Bronchial epithelial cell (primary cell): Measurements from ENCODE around the gene ZNF677. TPM values are rescaled to one million over a fixed set of nuclear protein-coding genes. Genes with fewer than 3 reads are reported as not detected.
A peak's percentile ranks its signal among the peaks of the same experiment; 100 is the strongest.
"Not testable (repeated sequence)": the region's sequence is repeated elsewhere in the genome, so short reads cannot be mapped to it uniquely, and the experiment has no call there.

ENCODE experiments used
- DNase-seq: peaks from one replicate; pipeline ENCODE4 v3.0.0-alpha.2; 2010; ENCODE audit warnings: low read depth
- FAIRE-seq: peaks from 2 replicates; lab custom pipeline; 2011; peaks lifted over from hg19 to GRCh38; lab: Jason Lieb, UNC
- H3K27me3 ChIP-seq: 2 replicates; pipeline ENCODE4 v1.5.1; 2011; ENCODE audit warnings: low read length; ENCODE audit not compliant: control insufficient read depth, insufficient read depth
- H3K36me3 ChIP-seq: 2 replicates; pipeline ENCODE4 v1.5.1; 2011; ENCODE audit warnings: low read length; ENCODE audit not compliant: control insufficient read depth, insufficient read depth
- H3K4me3 ChIP-seq: 2 replicates; pipeline ENCODE4 v1.5.1; 2011; ENCODE audit warnings: mild to moderate bottlenecking, low read depth, low read length, control low read depth
- CTCF ChIP-seq: IDR thresholded peaks from 2 replicates; pipeline ENCODE4 v1.5.1; 2011; ENCODE audit warnings: mild to moderate bottlenecking, moderate library complexity, low read length, control low read depth, inconsistent platforms; ENCODE audit not compliant: insufficient read depth, severe bottlenecking
- total RNA-seq: library from RNA; depleted of rRNA; stranded (reverse); fragments of >200 nt; gene quantifications from 2 replicates; pipeline ENCODE4 v1.2.1, GENCODE V29; 2014

The ZNF677 gene
- total RNA-seq, 1 donor from 2014 or later, result 8.4 TPM

DNA sequence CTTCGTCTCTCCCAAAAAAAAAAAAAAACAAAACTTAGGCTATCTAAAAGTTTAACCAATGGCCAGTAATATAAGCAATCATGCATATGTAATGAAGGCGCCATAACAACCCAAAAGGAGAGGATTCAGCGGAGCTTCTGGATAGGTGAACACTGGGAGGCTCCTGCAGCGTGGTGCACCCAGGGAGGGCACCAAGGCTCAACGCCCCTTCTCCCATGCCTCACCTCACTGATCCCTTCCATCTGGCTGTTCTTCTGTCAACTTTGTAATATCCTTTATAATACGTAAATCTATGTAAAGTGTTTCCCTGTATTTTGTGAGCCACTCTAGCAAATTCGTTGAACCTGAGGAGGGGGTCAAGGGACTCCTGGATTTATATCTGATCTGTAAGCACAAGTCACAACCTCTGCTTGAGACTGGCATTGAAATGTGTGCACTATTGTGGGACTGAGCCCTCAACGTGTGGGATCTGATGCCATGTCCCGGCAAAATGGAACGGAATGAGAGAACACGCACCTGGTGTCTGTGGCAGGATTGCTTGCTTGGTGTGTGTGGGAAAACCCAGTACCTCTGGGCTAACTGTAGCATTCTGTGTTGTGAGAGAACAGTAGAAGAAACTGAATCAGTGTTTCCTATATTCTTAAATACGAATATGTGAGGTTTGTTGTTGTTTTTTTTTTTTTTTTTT lies 61.0 kb downstream of the ZNF677 start:
- DNase-seq, result no peak
- TF ChIP-seq CTCF, result no peak
- Histone ChIP-seq H3K4me3 (peak overlapping the region; percentile 81), H3K36me3 (no peaks in the 10 kb centered on the region), H3K27me3 (no peaks in the 10 kb centered on the region)
- no peak for FAIRE-seq

DNA sequence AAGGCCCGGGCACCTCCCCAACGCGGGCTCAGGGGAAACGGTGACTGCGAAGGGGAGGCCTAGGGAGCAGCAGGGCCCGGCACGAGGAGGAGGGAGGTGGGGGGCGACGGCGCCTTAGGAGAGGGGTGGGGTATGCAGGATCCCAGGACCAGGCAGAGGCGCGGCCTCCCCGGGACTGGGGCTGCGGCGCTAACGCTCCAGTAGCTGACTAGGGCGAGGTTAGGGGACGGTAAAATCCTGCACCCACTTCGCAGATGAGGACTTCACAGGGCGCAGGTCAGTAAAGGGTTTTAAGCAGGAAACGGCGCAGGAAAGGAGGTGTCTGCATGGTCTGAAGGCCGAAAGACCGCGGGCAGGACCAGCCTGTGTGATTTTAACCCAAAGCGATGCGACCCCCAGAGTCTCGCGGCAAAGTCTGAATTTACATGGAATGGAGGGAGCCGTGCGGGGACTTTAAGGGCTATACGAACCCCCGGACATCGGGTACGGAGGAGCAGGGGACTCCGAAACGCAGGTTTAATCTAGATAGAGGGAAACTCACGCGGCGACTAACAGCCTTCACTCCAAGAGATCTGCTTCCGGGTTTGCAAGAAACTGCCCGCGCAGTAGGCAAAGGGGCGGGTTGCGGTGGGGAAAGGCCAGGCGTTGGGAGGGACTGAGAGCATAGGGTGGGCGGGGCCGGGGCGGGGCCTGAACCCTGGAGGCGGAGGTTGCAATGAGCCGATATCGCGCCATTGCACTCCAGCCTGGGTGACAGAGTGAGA lies 61.7 kb downstream of the ZNF677 start, which contains the start of gene ZNF665:
Gene ZNF665 (minus strand): TSS at position 588 of the 764 bp plus-strand sequence. CDS start 10,460 bp downstream, outside the sequence.
- Histone ChIP-seq H3K27me3 (no peaks in the 10 kb centered on the region), H3K4me3 (peak within 1 kb of the TSS; percentile 81), H3K36me3 (no peaks in the 10 kb centered on the region)
- DNase-seq (peak; percentile 69), FAIRE-seq (no peak)
- TF ChIP-seq CTCF, result no peak

GRCh38 chr19:53190253-53190652 lies 64.4 kb downstream of the ZNF677 start:
- Histone ChIP-seq H3K4me3 (no peak overlapping the region), H3K36me3 (no peaks in the 10 kb centered on the region), H3K27me3 (no peaks in the 10 kb centered on the region)
- TF ChIP-seq CTCF, result no peak
- DNase-seq (no peak), FAIRE-seq (no peak)

GRCh38 chr19:53189691-53190198 lies 64.9 kb downstream of the ZNF677 start:
- H3K36me3 ChIP-seq, H3K27me3 ChIP-seq, H3K4me3 ChIP-seq, FAIRE-seq, DNase-seq: not testable (repeated sequence)

Other genes with a start within 250 kb of the ZNF677 start
- gene ERVV-1, start 241.0 kb downstream of the ZNF677 start, total RNA-seq, result not detected in 2 replicates
- not detected in 2 replicates for gene ERVV-2, start 210.1 kb downstream of the ZNF677 start, total RNA-seq
- 17.1 and 22.8 TPM in 2 replicates for gene ZNF160, start 151.5 kb downstream of the ZNF677 start, total RNA-seq
- gene ZNF415, start 122.0 kb downstream of the ZNF677 start, total RNA-seq, result 3.2 and 8.6 TPM in 2 replicates
- gene ZNF347, start 95.8 kb downstream of the ZNF677 start, total RNA-seq, result 7.2 and 7.9 TPM in 2 replicates
- gene ZNF665, start 61.5 kb downstream of the ZNF677 start, total RNA-seq, result 1.6 and 2.8 TPM in 2 replicates
- gene VN1R2, start 3.4 kb upstream of the ZNF677 start, total RNA-seq, result not detected in 2 replicates
- not detected in 2 replicates for gene VN1R4, start 12.8 kb upstream of the ZNF677 start, total RNA-seq
- gene ZNF845, start 78.9 kb upstream of the ZNF677 start, total RNA-seq, result 11.1 and 11.6 TPM in 2 replicates
- gene ZNF525, start 110.8 kb upstream of the ZNF677 start, total RNA-seq, result 12.6 and 14.0 TPM in 2 replicates
- 16.0 and 17.9 TPM in 2 replicates for gene ZNF765, start 140.3 kb upstream of the ZNF677 start, total RNA-seq
- 14.0 and 15.9 TPM in 2 replicates for gene ZNF761, start 177.1 kb upstream of the ZNF677 start, total RNA-seq
- gene ZNF813, start 212.9 kb upstream of the ZNF677 start, total RNA-seq, result 3.9 and 4.6 TPM in 2 replicates